Activated CD4-positive, alpha-beta memory T cell treated with anti-CD3 and anti-CD28 coated beads, Interleukin-2, amount 10 ng/mL, durations not matched to agents 7 days and 5 days (primary cell): ENCODE results near the gene CDC42. TPM values are rescaled to one million over a fixed set of nuclear protein-coding genes. Genes with fewer than 3 reads are reported as not detected.
A peak's percentile ranks its signal among the peaks of the same experiment; 100 is the strongest.

Experiments
- CTCF ChIA-PET: fragments of 350-600 bp; sonication (Branson Sonifier 250); formaldehyde crosslinking; loops from one replicate; lab custom pipeline; 2021; ENCODE audit warnings: antibody characterized with exemption, inconsistent platforms; lab: Charles Lee
- POLR2A ChIA-PET: fragments of 350-600 bp; sonication (Branson Sonifier 250); formaldehyde crosslinking; loops from one replicate; lab custom pipeline; 2021; ENCODE audit warnings: antibody characterized with exemption; lab: Charles Lee
- DNase-seq: peaks from one replicate; pipeline ENCODE4 v3.0.0-alpha.2; 2020
- H3K27ac Mint-ChIP-seq: one replicate; pipeline ENCODE4 v1.8.0; 2021; ENCODE audit warnings: mild to moderate bottlenecking, mixed read lengths
- H3K27me3 Mint-ChIP-seq: one replicate; pipeline ENCODE4 v1.8.0; 2021; ENCODE audit warnings: mixed read lengths
- H3K36me3 Mint-ChIP-seq: one replicate; pipeline ENCODE4 v1.8.0; 2021; ENCODE audit warnings: low read depth, mixed read lengths
- H3K4me1 Mint-ChIP-seq: one replicate; pipeline ENCODE4 v1.8.0; 2021; ENCODE audit warnings: mixed read lengths
- H3K4me3 Mint-ChIP-seq: one replicate; pipeline ENCODE4 v1.8.0; 2021; ENCODE audit warnings: mild to moderate bottlenecking, mixed read lengths
- H3K9me3 Mint-ChIP-seq: one replicate; pipeline ENCODE4 v1.8.0; 2021; ENCODE audit warnings: mixed read lengths
- total RNA-seq, 2 experiments: library from RNA; stranded (reverse); gene quantifications; one replicate each; pipeline ENCODE4 v1.2.3, GENCODE V29; 2021

CDC42 gene
- total RNA-seq, 2 experiments from 2014 or later: 377 to 388 TPM

- ChIA-PET POLR2A (interaction anchor here (0.8 to 2.2 kb wide), 8 partner anchors 8 to 79 kb away, joined by 3 to 29 read pairs (median 4); no protein-coding TSS in a partner anchor), CTCF (interaction anchor here (1.0 to 2.2 kb wide), 6 partner anchors 10 to 312 kb away, joined by 3 to 15 read pairs (median 4); no protein-coding TSS in a partner anchor)
- DNase-seq: no peak
- Mint-ChIP-seq H3K27me3 (no peaks in the 10 kb centered on the region), H3K27ac (peak overlapping the region; percentile 85), H3K9me3 (no peaks in the 10 kb centered on the region), H3K4me3 (no peak overlapping the region), H3K4me1 (peaks cover 71% of the 10 kb centered on the region), H3K36me3 (peaks cover 75% of the 10 kb centered on the region)
These were observed 51.6 kb downstream of the CDC42 start for GRCh38 chr1:22104094-22104493.

DNA sequence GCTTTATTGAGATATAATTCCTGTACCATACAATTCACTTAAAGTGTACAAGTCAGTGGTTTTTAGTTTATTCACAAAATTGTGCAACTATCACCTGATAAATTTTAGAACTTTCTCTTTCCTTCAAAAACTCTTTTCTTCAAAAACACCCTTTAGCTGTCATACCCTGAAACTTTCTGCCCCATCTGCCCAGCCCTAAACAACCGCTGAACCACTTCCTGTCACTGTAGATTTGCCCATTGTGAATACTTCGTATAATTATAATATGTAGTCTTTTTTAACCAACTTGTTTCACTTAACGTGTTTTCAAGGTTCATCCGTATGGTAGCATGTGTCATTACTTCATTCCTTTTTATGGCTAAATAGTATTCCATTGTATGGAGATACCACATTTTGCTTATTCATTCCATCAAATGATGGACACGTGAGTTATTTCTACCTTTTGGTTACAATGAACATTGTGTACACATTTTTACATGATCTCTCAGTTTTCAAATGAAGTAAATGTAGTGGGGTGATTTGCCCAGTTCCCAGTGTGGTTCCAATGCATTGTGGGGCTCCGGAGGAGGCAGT lies 52.4 kb downstream of the CDC42 start:
- peak overlapping the region; percentile 85 for H3K27ac Mint-ChIP-seq
- peaks cover 63% of the 10 kb centered on the region for H3K4me1 Mint-ChIP-seq
- H3K36me3 Mint-ChIP-seq: peaks cover 71% of the 10 kb centered on the region
- peak overlapping the region; percentile 12 for H3K4me3 Mint-ChIP-seq
- H3K27me3 Mint-ChIP-seq: no peaks in the 10 kb centered on the region
- no peaks in the 10 kb centered on the region for H3K9me3 Mint-ChIP-seq
- ChIA-PET CTCF (interaction anchor here (0.6 to 3.4 kb wide), 17 partner anchors 9 to 315 kb away, joined by 3 to 15 read pairs (median 4); no protein-coding TSS in a partner anchor), POLR2A (interaction anchor here (0.8 to 2.2 kb wide), 11 partner anchors 9 to 86 kb away, joined by 3 to 29 read pairs (median 4); no protein-coding TSS in a partner anchor)
- peak; percentile 78 for DNase-seq

DNA sequence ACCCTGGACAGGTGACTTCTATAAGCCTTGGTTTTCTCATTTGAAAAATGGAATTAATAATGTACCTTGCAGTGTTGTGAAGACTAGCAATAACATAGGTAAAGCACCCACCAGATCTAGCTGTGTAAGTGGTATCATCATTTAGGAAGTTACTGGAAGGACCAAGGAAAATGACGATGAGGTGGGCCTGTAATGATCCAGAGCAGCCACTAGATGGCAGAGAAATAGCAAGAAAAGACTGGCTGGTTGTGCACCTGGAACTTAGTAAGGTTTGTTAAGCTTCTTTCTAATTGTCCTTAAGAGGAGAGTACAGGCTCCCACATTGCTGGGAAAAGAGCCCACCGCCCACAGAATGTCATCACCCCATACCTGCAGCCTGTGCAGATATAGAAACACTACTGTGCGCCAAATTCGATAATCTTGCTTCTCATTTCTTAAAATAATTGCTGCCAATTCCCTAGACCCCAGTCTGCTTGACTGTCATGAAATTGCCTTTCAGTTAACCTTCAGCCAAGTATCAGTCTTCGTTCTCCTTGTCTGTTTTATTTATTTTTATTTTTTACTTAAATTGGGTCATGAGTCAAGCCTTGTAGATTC lies 53.2 kb downstream of the CDC42 start:
- CTCF ChIA-PET: interaction anchor here (0.7 to 3.4 kb wide), 17 partner anchors 8 to 315 kb away, joined by 3 to 15 read pairs (median 4); no protein-coding TSS in a partner anchor
- H3K9me3 Mint-ChIP-seq: no peaks in the 10 kb centered on the region
- POLR2A ChIA-PET: interaction anchor here (1.0 to 2.2 kb wide), 7 partner anchors 8 to 87 kb away, joined by 3 to 29 read pairs (median 5); no protein-coding TSS in a partner anchor
- H3K27me3 Mint-ChIP-seq: no peaks in the 10 kb centered on the region
- no peak for DNase-seq
- peak overlapping the region; percentile 85 for H3K27ac Mint-ChIP-seq
- H3K4me3 Mint-ChIP-seq: no peak overlapping the region
- H3K4me1 Mint-ChIP-seq: peaks cover 56% of the 10 kb centered on the region
- peaks cover 64% of the 10 kb centered on the region for H3K36me3 Mint-ChIP-seq

GRCh38 chr1:22107126-22107525 lies 54.6 kb downstream of the CDC42 start:
- ChIA-PET POLR2A (no interaction called here), CTCF (interaction anchor here (1.2 to 3.4 kb wide), 2 partner anchors 24 to 82 kb away, joined by 3 to 11 read pairs; no protein-coding TSS in a partner anchor)
- H3K9me3 Mint-ChIP-seq: no peaks in the 10 kb centered on the region
- H3K36me3 Mint-ChIP-seq: peaks cover 65% of the 10 kb centered on the region
- no peak for DNase-seq
- H3K27ac Mint-ChIP-seq: peak overlapping the region; percentile 44
- H3K4me3 Mint-ChIP-seq: no peak overlapping the region
- H3K27me3 Mint-ChIP-seq: no peaks in the 10 kb centered on the region
- H3K4me1 Mint-ChIP-seq: peaks cover 46% of the 10 kb centered on the region

DNA sequence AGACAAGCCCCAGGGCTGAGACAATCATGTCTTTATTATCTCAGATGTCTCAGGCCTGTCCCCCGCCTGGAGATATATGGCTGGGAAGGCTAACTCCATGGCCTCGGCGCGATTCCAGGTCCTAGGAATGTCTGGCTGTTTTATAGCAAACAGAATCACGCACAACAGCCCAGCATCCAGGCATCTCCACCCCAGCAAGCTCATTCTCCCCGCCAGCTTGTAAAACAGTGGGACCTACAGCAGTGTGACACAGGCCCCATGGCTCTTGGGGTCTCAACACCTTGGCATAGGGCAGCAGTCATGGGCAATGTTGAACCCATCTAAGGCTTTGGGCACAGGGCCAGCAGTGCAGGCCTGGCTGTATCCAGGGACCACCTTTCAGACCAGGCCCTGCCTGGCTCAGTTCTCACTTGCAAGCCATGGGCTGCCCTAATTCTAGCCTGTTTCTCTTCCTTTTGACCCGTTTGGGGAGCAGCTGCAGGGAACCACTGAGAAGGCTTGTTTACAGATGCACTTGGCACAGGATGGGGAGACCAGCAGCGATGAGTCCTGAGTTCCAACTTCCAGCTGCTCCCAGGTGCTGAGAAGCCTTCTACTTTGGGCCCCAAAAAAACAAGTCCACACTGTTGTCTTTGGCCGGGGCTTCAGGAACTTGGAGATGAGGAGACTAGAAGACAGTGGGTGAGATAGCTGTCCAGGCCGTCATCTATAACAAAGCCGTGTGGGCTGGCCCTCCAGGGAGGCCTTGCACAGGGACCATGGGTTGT lies 56.0 kb downstream of the CDC42 start:
- Mint-ChIP-seq H3K27me3 (no peaks in the 10 kb centered on the region), H3K4me1 (peaks cover 34% of the 10 kb centered on the region), H3K27ac (no peak overlapping the region), H3K9me3 (no peaks in the 10 kb centered on the region), H3K36me3 (peaks cover 67% of the 10 kb centered on the region), H3K4me3 (no peak overlapping the region)
- ChIA-PET POLR2A (no interaction called here), CTCF (interaction anchor here (1.2 to 3.4 kb wide), 2 partner anchors 23 to 83 kb away, joined by 3 to 11 read pairs; no protein-coding TSS in a partner anchor)
- no peak for DNase-seq

DNA sequence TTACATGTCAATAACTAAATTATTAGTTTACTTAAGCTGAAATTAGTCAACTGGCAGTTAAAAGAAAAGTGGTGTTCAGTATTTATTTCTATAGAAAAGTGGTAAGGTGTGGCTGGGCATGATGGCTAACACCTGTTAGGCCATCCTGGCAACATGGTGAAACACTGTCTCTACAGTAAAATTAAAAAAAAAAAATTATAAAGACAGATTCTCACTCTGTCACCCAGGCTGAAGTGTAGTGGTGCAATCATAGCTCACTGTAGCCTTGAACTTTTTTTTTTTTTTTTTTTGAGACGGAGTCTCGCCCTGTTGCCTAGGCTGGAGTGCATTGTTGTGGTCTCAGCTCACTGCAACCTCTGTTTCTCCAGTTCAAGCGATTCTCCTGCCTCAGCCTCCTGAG lies 57.5 kb downstream of the CDC42 start:
- ChIA-PET POLR2A (interaction anchor here (0.7 to 1.2 kb wide), 4 partner anchors 12 to 85 kb away, joined by 3 to 4 read pairs (median 4); no protein-coding TSS in a partner anchor), CTCF (interaction anchor here (0.6 to 0.7 kb wide), 3 partner anchors 304 to 1287 kb away, joined by 3 read pairs; no protein-coding TSS in a partner anchor)
- H3K4me3 Mint-ChIP-seq: no peak overlapping the region
- no peak for DNase-seq
- no peak overlapping the region for H3K27ac Mint-ChIP-seq
- peaks cover 21% of the 10 kb centered on the region for H3K4me1 Mint-ChIP-seq
- no peaks in the 10 kb centered on the region for H3K9me3 Mint-ChIP-seq
- H3K36me3 Mint-ChIP-seq: peaks cover 57% of the 10 kb centered on the region
- H3K27me3 Mint-ChIP-seq: no peaks in the 10 kb centered on the region

DNA sequence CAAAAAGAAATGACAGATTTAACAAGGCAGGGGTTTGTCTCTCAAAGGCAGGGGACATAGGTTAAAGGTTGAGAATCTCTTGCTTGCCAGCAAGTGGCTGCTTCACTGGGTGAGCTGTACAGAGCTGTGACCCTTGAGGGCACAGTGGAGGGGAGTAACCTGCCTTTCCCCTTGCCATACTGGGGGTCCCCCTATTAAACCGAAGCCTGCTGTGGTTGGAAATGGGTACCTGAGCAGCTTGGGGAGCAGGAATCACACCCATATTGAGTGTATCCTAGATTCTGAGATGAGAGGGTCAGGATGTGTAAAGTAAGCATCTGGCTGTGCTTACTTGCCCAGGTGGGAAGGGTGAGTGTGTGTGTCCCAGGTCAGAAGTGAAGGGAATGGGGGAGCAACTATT lies 58.6 kb downstream of the CDC42 start:
- no peak for DNase-seq
- Mint-ChIP-seq H3K9me3 (no peaks in the 10 kb centered on the region), H3K36me3 (peaks cover 56% of the 10 kb centered on the region), H3K4me3 (no peak overlapping the region), H3K27me3 (no peaks in the 10 kb centered on the region), H3K27ac (no peak overlapping the region), H3K4me1 (peaks cover 10% of the 10 kb centered on the region)
- POLR2A ChIA-PET: interaction anchor here (1.3 kb wide), 1 partner anchor 85 kb away, joined by 3 read pairs; no protein-coding TSS in a partner anchor
- CTCF ChIA-PET: no interaction called here

GRCh38 chr1:22111620-22112019 lies 59.1 kb downstream of the CDC42 start:
- Mint-ChIP-seq H3K4me3 (no peak overlapping the region), H3K27ac (peak overlapping the region; percentile 23), H3K27me3 (no peaks in the 10 kb centered on the region), H3K4me1 (peaks cover 6% of the 10 kb centered on the region), H3K9me3 (no peaks in the 10 kb centered on the region), H3K36me3 (peaks cover 56% of the 10 kb centered on the region)
- no peak for DNase-seq
- ChIA-PET POLR2A (interaction anchor here (1.3 kb wide), 1 partner anchor 86 kb away, joined by 3 read pairs; no protein-coding TSS in a partner anchor), CTCF (no interaction called here)

GRCh38 chr1:22112554-22112953 lies 60.0 kb downstream of the CDC42 start:
- Mint-ChIP-seq H3K9me3 (no peaks in the 10 kb centered on the region), H3K36me3 (peaks cover 49% of the 10 kb centered on the region), H3K4me3 (no peak overlapping the region), H3K27ac (peak overlapping the region; percentile 44), H3K4me1 (peaks cover 6% of the 10 kb centered on the region), H3K27me3 (no peaks in the 10 kb centered on the region)
- DNase-seq: no peak
- POLR2A ChIA-PET: no interaction called here
- CTCF ChIA-PET: no interaction called here

DNA sequence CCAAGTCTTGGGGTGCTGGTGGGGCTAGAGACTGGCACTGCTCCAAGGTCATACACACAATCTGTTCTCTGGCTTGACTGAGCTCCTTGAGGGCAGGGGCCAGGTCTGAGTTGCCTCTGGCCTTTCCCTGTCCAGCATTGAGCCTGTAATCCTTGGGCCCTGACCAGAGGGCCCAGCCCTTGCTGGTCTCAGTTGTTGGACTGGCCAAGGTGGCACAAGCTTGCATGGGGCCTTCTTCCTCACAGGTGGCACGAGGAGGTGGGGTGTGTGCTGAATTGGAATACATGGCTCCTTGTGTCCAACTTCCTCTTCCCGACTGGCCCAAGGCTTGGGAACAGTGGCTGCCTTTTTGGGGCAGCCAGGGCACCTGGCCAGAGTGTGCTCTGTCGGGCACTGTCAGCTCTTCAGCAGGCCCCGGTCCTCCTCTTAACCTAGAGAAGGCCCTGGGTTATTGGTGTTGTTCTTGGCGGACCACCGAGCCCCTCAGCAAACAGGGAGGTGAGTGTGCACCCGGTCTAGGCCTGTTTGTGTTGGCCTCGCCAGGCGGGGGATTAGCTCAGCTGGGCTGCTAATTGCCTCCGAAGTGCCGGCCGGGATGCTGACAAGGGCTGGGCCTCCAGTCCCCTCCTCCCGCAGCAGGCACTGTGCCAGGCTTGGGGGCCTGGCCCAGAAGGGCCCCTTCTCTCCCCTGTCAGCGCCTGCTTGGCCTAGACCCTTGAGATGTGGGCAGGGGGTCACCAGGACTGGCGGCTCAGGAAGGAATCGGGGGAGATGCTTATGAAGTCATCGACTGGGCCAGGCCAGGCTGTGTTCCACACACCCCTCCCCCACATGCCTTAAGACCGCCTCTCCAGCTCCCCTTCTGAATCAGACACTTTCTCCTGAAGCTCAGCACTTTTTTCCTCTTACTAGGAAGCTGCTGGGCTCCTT lies 61.8 kb downstream of the CDC42 start:
- Mint-ChIP-seq H3K4me3 (no peak overlapping the region), H3K27ac (peak overlapping the region; percentile 12), H3K9me3 (no peaks in the 10 kb centered on the region), H3K27me3 (no peaks in the 10 kb centered on the region), H3K36me3 (peaks cover 40% of the 10 kb centered on the region), H3K4me1 (peaks cover 5% of the 10 kb centered on the region)
- DNase-seq: no peak
- POLR2A ChIA-PET: interaction anchor here (0.6 to 1.0 kb wide), 2 partner anchors 9 kb away, joined by 3 read pairs; no protein-coding TSS in a partner anchor
- CTCF ChIA-PET: interaction anchor here (1.5 kb wide), 1 partner anchor 9 kb away, joined by 5 read pairs; no protein-coding TSS in a partner anchor

- Mint-ChIP-seq H3K9me3 (no peaks in the 10 kb centered on the region), H3K4me3 (no peak overlapping the region)
- POLR2A ChIA-PET: no interaction called here
These were observed 62.8 kb downstream of the CDC42 start for GRCh38 chr1:22115286-22115685.

More at GRCh38 chr1:22115286-22115685, 62.8 kb downstream of the CDC42 start:
- H3K27me3 Mint-ChIP-seq: no peaks in the 10 kb centered on the region
- CTCF ChIA-PET: no interaction called here
- peaks cover 5% of the 10 kb centered on the region for H3K4me1 Mint-ChIP-seq
- no peak overlapping the region for H3K27ac Mint-ChIP-seq
- no peak for DNase-seq
- H3K36me3 Mint-ChIP-seq: peaks cover 45% of the 10 kb centered on the region
